Activated CD8-positive, alpha-beta memory T cell treated with anti-CD3 and anti-CD28 coated beads for 1 hour (primary cell): Measurements from ENCODE around the gene KCNK7.
"Not testable (repeated sequence)": the region's sequence is repeated elsewhere in the genome, so short reads cannot be mapped to it uniquely, and the experiment has no call there.

Experiments used
- DNase-seq, 2 donors: peaks; one replicate each; pipeline ENCODE4 v3.0.0-alpha.2; 2020; ENCODE audit warnings: low read depth in 1 of 2; ENCODE audit errors: extremely low read depth in 1 of 2

The KCNK7 gene

GRCh38 chr11:65574811-65575567 lies 20.6 kb downstream of the KCNK7 start:
- no peak for DNase-seq

- DNase-seq, result peak; percentile 53 to 74
Observed at GRCh38 chr11:65574109-65574810, 21.3 kb downstream of the KCNK7 start.

- no peak for DNase-seq
Observed at GRCh38 chr11:65573391-65574079, 22.1 kb downstream of the KCNK7 start.

- DNase-seq, result peak; percentile 76 to 83
Observed at GRCh38 chr11:65572356-65573051, 23.1 kb downstream of the KCNK7 start, which contains the start of gene FAM89B. TSS of gene FAM89B (plus strand) at chr11:65572538. CDS start at chr11:65572670, 132 bp downstream.

GRCh38 chr11:65571940-65572339 lies 23.7 kb downstream of the KCNK7 start:
- no peak for DNase-seq

- no peak for DNase-seq
Observed at GRCh38 chr11:65571420-65571819, 24.2 kb downstream of the KCNK7 start.

- DNase-seq, result peak; percentile 92 to 98
Observed at GRCh38 chr11:65569973-65570918, 25.4 kb downstream of the KCNK7 start, which contains the start of gene ZNRD2. TSS of gene ZNRD2 (plus strand) at chr11:65570477. CDS start at chr11:65570492, 15 bp downstream.

GRCh38 chr11:65569164-65569972 lies 26.2 kb downstream of the KCNK7 start:
- no peak for DNase-seq

- DNase-seq, result no peak
Observed at GRCh38 chr11:65565624-65566453, 29.8 kb downstream of the KCNK7 start.

GRCh38 chr11:65564879-65565559 lies 30.6 kb downstream of the KCNK7 start:
- not testable (repeated sequence) for DNase-seq

GRCh38 chr11:65563601-65564000 lies 32.0 kb downstream of the KCNK7 start:
- no peak for DNase-seq

GRCh38 chr11:65562788-65563187 lies 32.8 kb downstream of the KCNK7 start:
- no peak for DNase-seq

GRCh38 chr11:65562020-65562419 lies 33.6 kb downstream of the KCNK7 start:
- no peak for DNase-seq

GRCh38 chr11:65560555-65561418 lies 34.8 kb downstream of the KCNK7 start:
- DNase-seq, result no peak

GRCh38 chr11:65559951-65560537 lies 35.6 kb downstream of the KCNK7 start:
- DNase-seq, result no peak

GRCh38 chr11:65559535-65559934 lies 36.1 kb downstream of the KCNK7 start:
- DNase-seq, result no peak
